GM23338 (cell line): Measurements from ENCODE around the gene TXLNB. TPM values are rescaled to one million over a fixed set of nuclear protein-coding genes. Genes with fewer than 3 reads are reported as not detected.

Experiments used
- ATAC-seq: fragments of 200-7000 bp; cut with Tn5 transposase; 3 replicates; pipeline ENCODE4 v1.9.1; 2020
- DNase-seq: peaks from one replicate; pipeline ENCODE4 v3.0.0-alpha.2; 2015; ENCODE audit warnings: low spot score
- H2AFZ ChIP-seq: fragments of 200-600 bp; sonication (generic); 2 replicates; pipeline ENCODE4 v1.8.0; 2016; ENCODE audit warnings: antibody characterized with exemption, mild to moderate bottlenecking, moderate library complexity
- H3F3A ChIP-seq: fragments of 200-600 bp; sonication (generic); replicated peaks from 2 replicates; pipeline ENCODE4 v1.8.0; 2017; ENCODE audit warnings: antibody characterized with exemption, mixed run types, low read depth
- H3K27ac ChIP-seq: fragments of 200-600 bp; sonication (generic); 2 replicates; pipeline ENCODE4 v1.6.1; 2016; ENCODE audit warnings: low read depth
- H3K27me3 ChIP-seq: fragments of 200-600 bp; sonication (generic); 2 replicates; pipeline ENCODE4 v1.8.0; 2016; ENCODE audit warnings: mild to moderate bottlenecking, mixed run types, moderate library complexity; ENCODE audit not compliant: insufficient read depth
- H3K36me3 ChIP-seq: fragments of 200-600 bp; sonication (generic); 2 replicates; pipeline ENCODE4 v1.8.0; 2016; ENCODE audit warnings: mild to moderate bottlenecking; ENCODE audit not compliant: insufficient read depth
- H3K4me1 ChIP-seq: fragments of 200-600 bp; sonication (generic); 2 replicates; pipeline ENCODE4 v1.8.0; 2016; ENCODE audit warnings: mild to moderate bottlenecking, moderate library complexity; ENCODE audit not compliant: insufficient read depth
- H3K4me2 ChIP-seq: fragments of 200-600 bp; sonication (generic); 2 replicates; pipeline ENCODE4 v1.7.1; 2017; ENCODE audit warnings: mixed run types
- H3K4me3 ChIP-seq: fragments of 200-600 bp; sonication (generic); 2 replicates; pipeline ENCODE4 v1.6.1; 2016; ENCODE audit warnings: mixed run types
- H3K79me2 ChIP-seq: fragments of 200-600 bp; sonication (generic); replicated peaks from 2 replicates; pipeline ENCODE4 v1.8.0; 2017; ENCODE audit warnings: mild to moderate bottlenecking; ENCODE audit not compliant: insufficient read depth
- H3K9me2 ChIP-seq: fragments of 200-600 bp; sonication (generic); 2 replicates; pipeline ENCODE4 v1.8.0; 2017; ENCODE audit not compliant: insufficient read depth
- H4K20me1 ChIP-seq: fragments of 200-600 bp; sonication (generic); replicated peaks from 2 replicates; pipeline ENCODE4 v1.8.0; 2017; ENCODE audit warnings: mild to moderate bottlenecking; ENCODE audit not compliant: insufficient read depth
- H3K27ac Mint-ChIP-seq: 2 replicates; pipeline ENCODE4 v1.8.0; 2020; ENCODE audit warnings: inconsistent platforms, mild to moderate bottlenecking, moderate library complexity, mixed read lengths
- H3K27me3 Mint-ChIP-seq: 3 replicates; pipeline ENCODE4 v1.8.0; 2022; ENCODE audit warnings: low read depth, mild to moderate bottlenecking, moderate library complexity, mixed read lengths, inconsistent platforms; ENCODE audit not compliant: insufficient read depth, poor library complexity
- H3K36me3 Mint-ChIP-seq: 3 replicates; pipeline ENCODE4 v1.8.0; 2021; ENCODE audit warnings: low read depth, mild to moderate bottlenecking, inconsistent platforms, moderate library complexity, mixed read lengths
- H3K4me1 Mint-ChIP-seq: 3 replicates; pipeline ENCODE4 v1.8.0; 2020; ENCODE audit warnings: mild to moderate bottlenecking, inconsistent platforms, mixed read lengths
- H3K4me3 Mint-ChIP-seq: 3 replicates; pipeline ENCODE4 v1.8.0; 2021; ENCODE audit warnings: moderate library complexity, mild to moderate bottlenecking, inconsistent platforms, mixed read lengths
- H3K9me3 Mint-ChIP-seq: 3 replicates; pipeline ENCODE4 v1.8.0; 2020; ENCODE audit warnings: moderate library complexity, mild to moderate bottlenecking, inconsistent platforms, mixed read lengths
- ETS1 ChIP-seq: IDR thresholded peaks from 2 replicates; pipeline ENCODE4 v1.6.1; 2016; ENCODE audit warnings: antibody characterized with exemption
- JUNB ChIP-seq: IDR thresholded peaks from one replicate; pipeline ENCODE4 v1.6.1; 2016; ENCODE audit warnings: antibody characterized with exemption; ENCODE audit not compliant: unreplicated experiment
- POLR2AphosphoS5 ChIP-seq: IDR thresholded peaks from 2 replicates; pipeline ENCODE4 v1.6.1; 2016; ENCODE audit warnings: antibody characterized with exemption, low read depth
- REST ChIP-seq: IDR thresholded peaks from one replicate; pipeline ENCODE4 v1.6.1; 2018; ENCODE audit warnings: antibody characterized with exemption; ENCODE audit not compliant: unreplicated experiment
- ZNF114 ChIP-seq: fragments of 250-450 bp; sonication (Bioruptor Pico); IDR thresholded peaks from 2 replicates; pipeline ENCODE4 v1.5.0; 2020; ENCODE audit warnings: mild to moderate bottlenecking, moderate library complexity
- ZNF462 ChIP-seq: fragments of 250-450 bp; sonication (Bioruptor Pico); IDR thresholded peaks from 2 replicates; pipeline ENCODE4 v1.5.0; 2020; ENCODE audit warnings: mild to moderate bottlenecking, moderate library complexity
- polyA plus RNA-seq: library from polyadenylated mRNA; unstranded; fragments of >200 nt; fragmentation: Nextera tagmentation; extraction: Ambion mirVana; gene quantifications from 2 replicates; pipeline ENCODE4 v1.2.1, GENCODE V29; 2016
- total RNA-seq: library from RNA; depleted of rRNA; stranded (reverse); fragments of >200 nt; shearing (Covaris generic); gene quantifications from 2 replicates; pipeline ENCODE4 v1.2.3, GENCODE V29; 2014
- TF ChIP-seq, protein P1 (sequence below), 2 experiments: fragments of 200-600 bp in 1 of 2; sonication (generic) in 1 of 2; conservative IDR thresholded peaks; 2 replicates each; pipeline versions ENCODE4 v1.5.1 to v1.6.1; 2016 to 2017; ENCODE audit warnings: antibody characterized with exemption in 2 of 2, low read depth in 2 of 2, mild to moderate bottlenecking in 2 of 2, moderate library complexity in 1 of 2

Gene TXLNB
- total and polyA plus RNA-seq, 2 experiments from 2014 or later, result 0.11 to 0.28 TPM

GRCh38 chr6:139254196-139254595 lies 37.6 kb downstream of the TXLNB start:
- no peak overlapping the region for H3K27ac Mint-ChIP-seq
- no peaks in the 10 kb centered on the region for H3K9me2 ChIP-seq
- no peak for TF ChIP-seq ZNF114 (CRISPR knock-in tag)
- TF ChIP-seq REST, result no peak
- no peak for TF ChIP-seq ZNF462 (CRISPR knock-in tag)
- TF ChIP-seq, protein P1, sequence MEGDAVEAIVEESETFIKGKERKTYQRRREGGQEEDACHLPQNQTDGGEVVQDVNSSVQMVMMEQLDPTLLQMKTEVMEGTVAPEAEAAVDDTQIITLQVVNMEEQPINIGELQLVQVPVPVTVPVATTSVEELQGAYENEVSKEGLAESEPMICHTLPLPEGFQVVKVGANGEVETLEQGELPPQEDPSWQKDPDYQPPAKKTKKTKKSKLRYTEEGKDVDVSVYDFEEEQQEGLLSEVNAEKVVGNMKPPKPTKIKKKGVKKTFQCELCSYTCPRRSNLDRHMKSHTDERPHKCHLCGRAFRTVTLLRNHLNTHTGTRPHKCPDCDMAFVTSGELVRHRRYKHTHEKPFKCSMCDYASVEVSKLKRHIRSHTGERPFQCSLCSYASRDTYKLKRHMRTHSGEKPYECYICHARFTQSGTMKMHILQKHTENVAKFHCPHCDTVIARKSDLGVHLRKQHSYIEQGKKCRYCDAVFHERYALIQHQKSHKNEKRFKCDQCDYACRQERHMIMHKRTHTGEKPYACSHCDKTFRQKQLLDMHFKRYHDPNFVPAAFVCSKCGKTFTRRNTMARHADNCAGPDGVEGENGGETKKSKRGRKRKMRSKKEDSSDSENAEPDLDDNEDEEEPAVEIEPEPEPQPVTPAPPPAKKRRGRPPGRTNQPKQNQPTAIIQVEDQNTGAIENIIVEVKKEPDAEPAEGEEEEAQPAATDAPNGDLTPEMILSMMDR (conservative IDR thresholded peaks at IDR 0.05; ENCODE audit: low read depth in 2 of 2), result no peak
- TF ChIP-seq JUNB, result no peak
- no peak for TF ChIP-seq ETS1
- no peak for TF ChIP-seq POLR2AphosphoS5
- no peak overlapping the region for H3K4me3 Mint-ChIP-seq
- no peaks in the 10 kb centered on the region for H4K20me1 ChIP-seq
- no peaks in the 10 kb centered on the region for H3K27me3 ChIP-seq
- no peaks in the 10 kb centered on the region for H3K36me3 ChIP-seq
- no peaks in the 10 kb centered on the region; the same call in 2 of the 3 replicates for H3K4me1 Mint-ChIP-seq
- ATAC-seq, result no peak
- H3K4me3 ChIP-seq, result no peak overlapping the region
- H2AFZ ChIP-seq, result no peak overlapping the region
- H3K4me2 ChIP-seq, result no peak overlapping the region
- H3K27me3 Mint-ChIP-seq, result peaks cover 4% of the 10 kb centered on the region
- no peaks in the 10 kb centered on the region for H3K9me3 Mint-ChIP-seq
- H3K27ac ChIP-seq, result no peak overlapping the region
- H3K4me1 ChIP-seq, result no peaks in the 10 kb centered on the region
- H3K79me2 ChIP-seq, result no peaks in the 10 kb centered on the region
- no peaks in the 10 kb centered on the region for H3F3A ChIP-seq
- no peak for DNase-seq
- no peaks in the 10 kb centered on the region for H3K36me3 Mint-ChIP-seq
